ENCODE data around the gene OR5AC2.

Gene OR5AC2, protein sequence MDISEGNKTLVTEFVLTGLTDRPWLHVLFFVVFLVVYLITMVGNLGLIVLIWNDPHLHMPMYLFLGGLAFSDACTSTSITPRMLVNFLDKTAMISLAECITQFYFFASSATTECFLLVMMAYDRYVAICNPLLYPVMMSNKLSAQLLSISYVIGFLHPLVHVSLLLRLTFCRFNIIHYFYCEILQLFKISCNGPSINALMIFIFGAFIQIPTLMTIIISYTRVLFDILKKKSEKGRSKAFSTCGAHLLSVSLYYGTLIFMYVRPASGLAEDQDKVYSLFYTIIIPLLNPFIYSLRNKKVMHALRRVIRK
- total RNA-seq, result 0 reads per million in 4 donors

DNA sequence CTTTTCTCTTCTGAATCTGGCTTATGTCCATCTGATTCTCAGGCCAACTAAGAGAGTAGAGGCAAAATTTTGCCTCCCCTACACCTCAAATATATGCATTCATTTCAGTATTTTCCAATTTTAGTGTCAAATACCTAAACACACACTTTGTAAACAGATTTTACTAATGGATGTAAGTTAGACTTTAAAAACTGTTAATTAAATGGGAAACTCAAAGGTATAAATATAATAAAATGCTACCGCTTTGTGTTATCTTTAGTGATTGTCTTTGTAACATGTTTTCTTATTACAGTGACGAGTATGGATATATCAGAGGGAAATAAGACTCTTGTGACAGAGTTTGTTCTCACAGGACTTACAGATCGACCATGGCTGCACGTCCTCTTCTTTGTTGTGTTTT, at the start of gene OR5AC2:
Gene OR5AC2 (plus strand): TSS at position 301 of the 400 bp plus-strand sequence. CDS start 0 bp downstream, at position 301.
- DNase-seq, result no peak

DNA sequence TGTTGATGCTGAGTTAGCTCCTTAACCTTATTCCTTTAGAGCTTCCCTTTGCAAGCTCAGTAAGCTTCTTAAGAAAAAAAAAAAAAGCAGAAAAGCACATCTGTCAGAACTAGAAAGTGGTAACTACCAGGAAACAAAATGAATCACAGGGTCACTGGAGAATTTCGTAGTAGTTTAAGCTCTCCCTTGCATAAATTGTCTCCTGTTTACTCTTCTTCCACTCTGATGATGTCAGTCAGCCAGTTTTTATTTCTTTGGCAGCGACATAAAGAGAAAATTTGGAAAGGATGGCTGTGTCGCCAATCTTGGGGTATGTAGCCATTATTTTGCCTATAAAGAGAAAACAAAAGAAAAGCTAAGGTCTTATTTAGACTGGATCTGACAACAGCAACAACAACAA, 48.7 kb upstream of the OR5AC2 start:
- DNase-seq, result peak in 1 of 5 donors; percentile 73

DNA sequence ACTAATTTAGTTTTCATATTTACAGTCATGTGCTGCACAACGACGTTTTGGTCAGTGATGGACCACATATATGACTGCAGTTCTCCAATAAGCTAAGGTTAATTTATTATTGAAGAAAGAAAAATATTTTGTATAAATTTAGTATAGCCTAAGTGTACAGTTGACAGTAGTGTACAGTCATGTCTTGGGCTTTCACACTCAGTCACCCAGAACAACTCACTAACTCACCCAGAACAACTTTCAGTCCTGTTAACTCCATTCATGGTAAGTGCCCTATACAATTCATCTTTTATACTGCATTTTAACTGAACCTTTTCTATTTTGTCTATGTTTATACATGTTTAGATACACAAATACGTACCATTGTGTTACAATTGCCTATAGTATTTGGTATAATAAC, 48.1 kb upstream of the OR5AC2 start:
- DNase-seq, result no peak

DNA sequence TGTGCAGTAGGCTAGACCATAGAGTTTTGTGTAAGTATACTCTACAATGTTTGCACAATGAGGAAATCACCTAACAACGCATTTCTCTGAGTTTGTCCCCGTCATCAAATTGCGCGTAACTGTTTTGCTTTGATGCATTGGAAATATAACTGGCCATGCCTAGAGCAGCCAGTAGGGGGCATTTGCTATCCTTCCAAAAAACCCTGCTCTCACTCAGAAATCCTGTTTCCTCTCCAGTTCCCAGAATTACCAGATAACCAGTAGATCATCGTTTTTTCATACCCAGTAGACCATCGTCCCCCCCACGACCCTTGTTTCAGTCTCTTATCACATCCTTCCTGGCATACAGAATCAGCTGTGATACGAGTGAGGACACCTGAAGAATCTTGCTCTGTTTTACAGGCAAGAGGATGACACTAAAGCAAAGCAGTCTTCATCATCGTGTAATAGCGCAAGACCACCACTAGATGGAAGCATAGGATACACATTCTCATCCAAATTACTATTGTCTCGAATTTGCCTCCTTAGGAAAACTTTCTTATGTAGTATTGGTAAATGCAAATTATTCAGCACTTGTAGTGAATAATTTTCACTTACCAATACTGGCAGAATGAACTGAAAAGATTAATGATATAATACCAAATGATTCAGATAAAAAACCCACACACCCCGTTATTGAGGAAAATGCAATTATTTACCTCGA, 47.5 kb upstream of the OR5AC2 start:
- peak; percentile 23 to 90 (median 56) for DNase-seq

DNA sequence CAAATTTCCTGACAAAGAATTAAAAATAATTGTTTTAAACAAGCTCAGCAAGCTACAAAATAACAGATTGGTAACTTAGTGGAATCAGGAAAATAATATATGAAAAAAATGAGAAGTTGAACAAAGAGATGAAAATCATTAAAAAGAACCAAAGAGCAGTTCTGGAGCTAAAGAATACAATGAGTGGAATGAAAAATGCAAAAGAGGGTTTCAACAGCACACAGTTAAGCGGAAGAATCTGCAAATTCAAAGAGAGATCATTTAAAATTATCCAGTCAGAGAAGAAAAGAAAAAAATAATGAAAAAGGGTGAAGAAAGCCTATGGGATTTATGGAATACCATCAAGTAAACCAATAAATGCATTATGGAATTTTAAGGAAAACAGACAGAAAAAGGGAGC, 45.6 kb upstream of the OR5AC2 start:
- no peak for DNase-seq

DNA sequence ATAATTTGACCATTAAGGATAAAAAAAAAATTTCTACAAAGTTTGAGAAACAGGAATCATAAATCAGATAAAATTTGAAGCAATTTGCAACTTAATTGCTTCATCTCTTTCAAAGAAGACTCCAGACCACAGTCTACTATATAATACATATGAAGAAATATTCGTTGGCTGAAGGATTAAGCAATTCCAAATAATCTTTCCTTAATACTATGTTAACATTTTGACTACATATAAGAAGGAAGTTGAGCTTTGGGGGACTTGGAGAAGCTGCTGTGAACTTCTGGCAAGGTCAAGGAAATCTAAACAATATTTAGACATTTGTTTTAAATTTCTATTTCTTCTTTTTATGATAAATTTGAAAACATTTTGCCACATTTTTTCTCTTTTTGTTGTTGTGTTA, 38.4 kb upstream of the OR5AC2 start:
- DNase-seq, result no peak

DNA sequence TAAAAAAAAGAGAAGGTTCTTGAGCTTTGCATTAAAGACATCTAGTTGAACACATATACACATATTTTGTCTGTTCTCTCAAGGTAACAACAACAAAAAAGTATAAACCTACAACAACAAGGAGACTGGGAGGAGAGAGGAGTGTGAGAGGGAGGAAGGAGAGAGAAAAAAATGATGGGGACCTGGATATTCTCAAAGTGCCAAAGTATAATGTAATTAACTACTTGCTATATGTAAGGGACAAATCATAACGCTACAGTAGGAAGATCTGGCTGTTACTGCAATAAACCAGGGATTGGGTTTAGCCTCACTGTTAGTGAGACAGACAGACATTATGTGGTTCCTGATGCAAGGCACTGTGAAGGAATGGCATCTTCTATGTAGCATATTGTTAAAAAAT, 37.7 kb upstream of the OR5AC2 start:
- DNase-seq, result no peak

DNA sequence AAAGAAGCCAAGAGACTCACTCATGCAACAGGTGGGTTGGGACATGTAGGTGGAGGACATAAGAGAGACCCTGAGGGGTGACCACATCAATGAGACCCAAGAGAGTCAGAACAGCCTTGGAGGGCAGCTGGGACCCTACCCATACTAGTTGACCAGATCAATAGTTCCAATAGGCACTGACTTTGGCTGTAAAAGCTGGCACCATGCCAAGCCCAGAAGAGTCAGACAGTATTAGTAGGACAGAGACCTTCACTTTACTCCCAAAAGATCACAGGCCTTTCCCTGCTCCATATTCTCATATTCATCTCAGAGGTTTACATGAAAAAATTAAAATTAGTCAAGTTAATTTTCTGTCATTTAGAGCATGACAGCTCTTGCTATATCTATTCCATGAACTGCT, 30.9 kb upstream of the OR5AC2 start:
- DNase-seq, result no peak

DNA sequence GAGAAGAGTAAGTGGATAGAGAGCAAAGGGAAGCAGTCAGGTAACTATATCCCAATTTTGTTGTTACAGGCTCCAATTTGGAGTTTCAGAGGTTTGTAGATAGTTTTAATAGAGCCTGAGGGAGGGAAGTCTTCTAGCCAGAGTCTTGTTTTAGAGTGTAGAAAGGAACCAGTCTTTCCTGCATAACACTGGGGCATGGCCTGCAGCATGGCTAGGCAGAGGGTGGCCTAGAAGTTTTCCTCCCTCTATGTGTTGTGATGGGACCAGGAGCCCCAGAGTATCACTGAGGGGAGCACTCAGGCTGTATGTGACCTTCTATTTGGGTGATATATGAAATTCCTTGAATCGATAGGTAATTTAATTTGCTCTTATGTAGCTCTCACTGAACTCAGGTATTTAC, 29.3 kb upstream of the OR5AC2 start:
- DNase-seq, result no peak

DNA sequence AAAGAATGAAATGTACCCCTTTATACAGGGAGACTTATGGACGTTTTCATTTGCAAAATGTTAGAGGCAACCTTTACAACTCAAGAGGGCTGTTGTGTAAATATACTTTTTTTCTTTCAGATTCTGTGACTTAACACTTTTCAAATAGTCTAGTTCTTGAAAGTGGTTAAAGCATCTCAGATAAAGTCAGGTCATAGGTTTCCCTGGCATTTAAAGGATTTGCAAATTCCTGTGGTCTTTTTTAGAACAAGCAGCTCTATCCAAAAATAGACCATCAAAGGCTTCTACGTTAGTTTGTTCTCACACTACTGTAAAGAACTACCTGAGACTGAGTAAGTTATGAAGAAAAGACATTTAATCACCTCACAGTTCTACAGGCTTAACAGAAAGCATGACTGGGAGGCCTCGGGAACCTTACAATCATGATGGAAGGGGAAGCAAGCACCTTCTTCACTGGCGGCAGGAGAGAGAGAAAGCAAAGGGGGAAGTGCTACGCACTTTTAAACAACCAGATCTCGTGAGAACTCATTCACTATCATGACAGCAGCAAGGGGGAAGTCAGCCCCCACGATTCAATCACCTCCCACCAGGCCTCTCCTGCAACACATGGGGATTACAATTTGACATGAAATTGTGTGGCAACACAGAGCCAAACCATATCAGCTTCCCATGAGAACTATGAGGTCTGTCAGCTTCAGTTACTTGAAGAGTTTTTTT, 28.6 kb upstream of the OR5AC2 start:
- no peak for DNase-seq

DNA sequence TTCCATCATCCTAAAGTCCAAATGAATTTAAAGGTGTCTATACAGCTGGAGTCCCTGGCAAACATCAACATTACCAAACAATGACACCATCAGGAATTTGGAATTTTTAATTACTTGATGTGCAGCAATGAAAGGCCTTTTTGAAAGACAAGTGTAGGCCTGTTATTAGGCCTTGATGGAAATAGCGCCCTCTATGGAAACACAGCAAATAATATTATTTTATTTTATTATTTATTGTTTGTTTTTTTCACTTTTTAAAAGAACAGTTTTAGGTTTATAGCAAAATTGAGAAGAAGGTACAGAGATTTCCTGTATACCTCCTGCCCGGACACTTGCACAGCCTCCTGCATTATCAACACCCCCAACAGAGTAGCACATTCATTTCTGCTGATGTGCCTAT, 18.1 kb upstream of the OR5AC2 start:
- no peak for DNase-seq

DNA sequence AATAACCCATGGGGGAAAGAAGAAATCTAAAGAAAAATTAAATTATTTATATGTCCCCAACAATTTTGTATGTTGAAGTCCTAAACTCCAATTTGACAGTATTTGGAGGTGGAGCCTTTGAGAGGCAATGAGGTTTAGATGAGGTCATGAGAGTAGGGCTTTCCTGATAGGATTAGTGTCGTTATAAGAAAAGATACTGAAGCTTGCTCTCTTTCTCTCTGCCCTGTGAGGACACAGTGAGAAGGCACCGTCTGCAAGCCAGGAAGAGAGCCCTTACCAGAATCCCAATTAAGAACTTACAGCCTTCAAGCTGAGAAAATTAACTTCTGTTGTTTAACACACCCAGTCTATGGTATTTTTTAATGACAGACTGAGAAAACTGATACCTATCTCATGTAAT, 16.1 kb upstream of the OR5AC2 start:
- DNase-seq, result no peak

DNA sequence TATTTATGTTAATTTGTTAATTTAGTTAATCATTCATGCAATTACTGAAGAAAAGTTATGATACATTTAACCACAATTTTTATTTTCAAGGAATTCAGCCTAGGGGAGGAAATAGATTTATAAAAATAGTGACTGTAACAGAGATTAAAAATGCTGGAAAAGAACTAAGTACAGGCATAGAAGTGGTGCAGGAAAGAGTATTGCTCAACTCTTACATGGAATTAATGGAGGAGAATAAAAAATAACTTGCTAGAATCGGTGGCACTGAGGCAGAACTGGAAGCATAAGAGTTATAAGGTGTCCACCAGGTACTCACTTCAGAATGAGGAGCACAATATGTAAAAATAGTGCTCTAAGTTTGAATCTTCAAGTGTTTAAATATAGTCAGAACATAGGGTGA, 13.5 kb upstream of the OR5AC2 start:
- no peak for DNase-seq

DNA sequence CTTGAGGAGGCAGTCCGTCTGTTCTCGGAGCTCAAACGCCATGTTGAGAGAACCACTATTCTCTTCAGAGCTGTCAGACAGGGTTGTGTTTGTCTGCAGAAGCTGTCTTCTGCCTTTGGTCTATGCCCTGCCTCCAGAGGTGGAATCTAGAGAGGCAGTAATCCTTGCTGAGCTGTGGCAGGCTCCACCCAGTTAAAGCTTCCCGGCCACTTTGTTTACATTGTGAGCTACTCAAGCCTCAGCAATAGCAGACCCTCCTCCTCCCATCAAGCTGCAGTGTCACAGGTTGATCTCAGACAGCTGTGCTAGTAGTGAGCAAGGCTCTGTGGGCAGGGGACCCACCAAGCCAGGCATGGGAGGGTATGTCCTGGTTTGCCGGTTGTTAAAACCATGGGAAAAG, 8.9 kb downstream of the OR5AC2 start:
- DNase-seq, result no peak

DNA sequence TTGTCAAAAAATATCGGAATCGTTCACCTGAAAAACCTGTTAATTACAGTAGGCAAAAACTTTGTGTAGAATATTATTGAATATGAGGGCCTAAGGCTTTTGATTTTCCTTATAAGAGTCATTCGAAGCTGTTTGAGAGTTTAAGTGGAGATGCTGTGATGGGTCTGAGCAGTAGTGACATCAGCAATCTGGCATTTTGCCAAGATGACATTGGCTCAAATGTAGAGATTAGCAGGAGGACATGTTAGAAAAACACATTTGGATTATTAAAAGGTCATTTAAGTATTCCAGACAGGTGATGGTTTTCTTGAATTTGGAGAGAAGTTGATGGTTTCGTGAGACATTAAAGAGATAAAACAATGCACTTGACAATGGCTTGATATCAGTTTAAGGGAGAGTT, 12.9 kb downstream of the OR5AC2 start:
- DNase-seq, result no peak

DNA sequence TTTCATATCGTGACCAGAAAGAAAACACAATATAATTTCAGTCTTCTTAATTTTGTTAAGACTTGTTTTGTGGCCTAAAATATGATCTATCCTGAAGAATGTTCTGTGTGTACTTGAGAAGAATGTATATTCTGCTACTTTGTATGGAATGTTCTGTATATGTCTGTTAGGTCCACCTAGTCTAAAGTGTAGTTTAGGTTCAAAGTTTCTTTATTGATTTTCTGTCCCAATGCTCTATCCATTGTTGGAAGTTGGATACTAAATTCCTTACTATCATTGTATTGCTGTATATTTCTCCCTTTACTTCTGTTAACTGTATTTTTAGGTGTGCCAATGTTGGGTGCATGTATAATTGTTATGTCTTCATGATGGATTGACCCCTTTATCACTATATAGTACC, 21.2 kb downstream of the OR5AC2 start:
- DNase-seq, result no peak

DNA sequence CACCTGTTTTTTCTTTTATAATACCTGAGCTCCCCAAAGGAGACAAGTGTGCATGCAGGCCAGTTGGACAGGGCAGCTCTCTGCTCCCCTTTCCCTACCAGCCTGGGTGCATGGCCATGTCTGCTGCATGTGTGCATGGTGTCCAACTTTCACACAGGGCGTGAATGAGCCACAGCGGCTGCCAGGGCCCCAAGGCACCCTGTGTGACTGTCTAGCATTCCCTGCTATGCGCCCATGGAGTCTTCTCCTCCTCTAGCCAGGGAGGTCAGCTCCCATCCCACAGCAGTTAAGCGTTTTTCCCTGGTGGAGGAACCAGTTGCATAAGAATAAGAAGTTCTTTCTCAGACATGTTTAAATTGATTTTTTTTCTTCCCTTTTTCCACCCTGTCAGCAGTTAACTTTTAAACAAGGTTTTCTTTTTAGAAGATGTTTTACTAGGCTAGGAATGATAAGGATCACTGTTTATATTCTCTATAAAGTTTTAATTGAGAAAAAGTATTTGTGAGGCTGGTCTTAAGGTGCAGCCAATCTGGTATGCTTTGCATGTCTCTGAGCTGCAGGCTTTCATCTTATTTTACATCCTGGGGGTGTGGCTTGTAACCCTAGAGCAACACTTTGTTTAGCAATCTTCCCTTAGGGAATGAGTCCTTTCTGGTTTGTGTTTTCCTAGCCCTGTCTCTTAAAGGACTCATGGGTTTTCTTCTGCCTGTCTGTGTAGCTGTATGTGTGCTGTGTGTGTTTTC, 23.0 kb downstream of the OR5AC2 start:
- no peak for DNase-seq

DNA sequence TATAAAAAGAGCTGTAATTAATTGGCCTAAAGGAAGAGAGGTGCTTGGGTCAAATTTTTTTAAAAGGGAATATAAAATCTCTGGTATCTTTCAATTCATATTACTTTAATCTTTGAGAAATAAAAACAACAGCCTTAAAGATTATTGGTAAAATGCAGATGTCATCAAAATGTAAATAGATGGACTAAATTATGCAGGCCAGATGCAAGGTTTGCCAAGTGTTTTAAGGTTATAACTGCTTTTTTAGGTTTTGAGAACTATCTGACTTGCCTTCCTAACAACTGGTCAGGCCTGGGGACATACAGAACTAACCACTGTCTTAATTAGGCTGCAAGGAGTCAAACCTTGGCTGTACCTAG, 23.6 kb downstream of the OR5AC2 start:
- DNase-seq, result no peak

DNA sequence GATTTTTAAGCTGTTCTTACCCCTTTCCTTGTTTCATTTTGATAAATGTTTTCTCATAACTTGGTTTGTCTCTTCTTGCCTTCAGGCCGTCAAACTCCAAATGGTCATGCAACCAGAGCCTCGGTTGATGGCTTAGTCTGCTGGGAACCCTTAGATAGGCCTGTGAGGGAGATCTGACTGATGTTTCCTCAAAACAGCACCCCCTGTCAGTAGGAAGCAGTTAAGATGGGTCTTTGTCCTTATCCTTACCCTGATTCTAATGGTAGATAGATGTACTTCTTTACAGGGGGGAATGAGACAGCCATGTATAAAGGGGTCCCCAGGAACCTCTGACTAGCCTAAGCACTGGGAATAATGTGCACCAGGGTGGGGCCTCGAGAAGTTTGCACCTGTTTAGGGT, 27.3 kb downstream of the OR5AC2 start:
- no peak for DNase-seq

DNA sequence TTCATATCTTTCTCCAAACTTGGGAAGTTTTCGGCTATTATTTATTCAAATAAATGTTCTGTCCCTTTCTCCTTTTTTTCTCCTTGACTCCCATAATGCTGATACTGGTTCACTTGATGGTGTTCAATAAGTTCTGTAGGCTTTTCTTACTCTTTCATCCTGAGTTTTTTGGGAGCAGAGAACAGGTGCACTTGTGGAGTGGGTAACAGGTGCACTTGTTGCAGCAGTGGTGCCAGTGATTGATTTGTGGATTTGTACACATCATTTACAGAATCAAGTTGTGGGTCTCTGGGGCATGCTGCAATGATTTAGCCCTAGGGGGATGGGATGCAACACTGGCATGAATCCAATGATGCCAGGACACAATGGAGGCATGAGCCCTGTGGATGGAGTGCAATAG, 28.7 kb downstream of the OR5AC2 start:
- no peak for DNase-seq

DNA sequence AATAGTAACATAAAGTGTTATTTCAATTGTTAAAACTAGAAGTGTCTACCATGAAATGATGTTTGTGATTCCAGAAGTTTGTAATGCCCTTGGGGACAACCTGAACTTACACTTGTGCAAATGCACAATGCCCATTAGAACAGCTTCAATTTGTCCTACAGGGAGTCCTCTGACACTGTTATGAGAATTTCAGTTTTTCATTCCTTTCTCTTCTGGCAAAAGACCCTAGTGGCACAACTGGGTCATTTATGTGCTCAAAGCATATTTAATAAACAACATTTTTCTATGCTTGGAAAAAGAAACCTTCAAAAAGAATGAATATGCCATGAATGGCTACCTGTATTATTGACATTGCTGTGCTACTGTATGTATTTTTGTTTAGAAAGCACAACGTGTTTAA, 43.4 kb downstream of the OR5AC2 start, which contains the start of gene OR5H1:
Gene OR5H1 (plus strand): TSS at position 301 of the 400 bp plus-strand sequence. CDS start 1,977 bp downstream, outside the sequence.
- DNase-seq, result no peak

DNA sequence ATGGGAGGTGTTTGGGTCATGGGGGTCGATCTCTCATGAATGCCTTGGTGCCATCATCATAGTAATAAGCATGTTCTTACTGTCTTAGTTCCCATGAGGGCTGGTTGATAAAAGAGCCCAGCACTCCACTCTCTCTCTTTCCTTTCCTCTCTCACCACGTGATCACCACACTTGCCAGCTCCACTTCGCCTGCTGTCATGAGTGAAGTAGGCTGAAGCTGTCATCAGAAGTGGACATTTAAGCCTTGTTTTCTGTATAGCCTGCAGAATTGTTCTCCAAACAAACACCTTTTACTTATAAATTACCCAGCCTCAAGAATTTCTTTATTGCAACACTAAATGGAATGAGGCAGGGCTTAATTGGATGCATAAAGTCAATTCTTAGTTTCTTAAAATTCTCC, 49.7 kb downstream of the OR5AC2 start:
- DNase-seq, result no peak

All from T-helper 1 cell (primary cell).